Natural killer cell treated with Interleukin-12 subunit alpha and Interleukin-12 subunit beta and Interleukin-15 and Interleukin-18, amount 100 ng/mL, for 72 hours (primary cell): Measurements from ENCODE around the gene MARCHF11. TPM values are rescaled to one million over a fixed set of nuclear protein-coding genes. Genes with fewer than 3 reads are reported as not detected.

Experiments used
- ATAC-seq, 2 donors: fragments of 150-1000 bp; cut with Tn5 transposase in 1 of 2; sonication (Bioruptor Pico), chemical (Tn5 transposase) in 1 of 2; 2 replicates each; pipeline ENCODE4 v1.10.0; 2021
- DNase-seq: peaks from one replicate; pipeline ENCODE4 v3.0.0; 2022; ENCODE audit warnings: low spot score
- H3K27ac Mint-ChIP-seq, 2 donors: 1 replicate in 1 of 2; 2 replicates in 1 of 2; pipeline ENCODE4 v1.8.0; 2022; ENCODE audit warnings: mixed read lengths in 2 of 2, mild to moderate bottlenecking in 1 of 2, moderate library complexity in 1 of 2
- H3K27me3 Mint-ChIP-seq, 2 donors: 1 replicate in 1 of 2; 2 replicates in 1 of 2; pipeline ENCODE4 v1.8.0; 2022; ENCODE audit warnings: mixed read lengths in 2 of 2
- H3K36me3 Mint-ChIP-seq: one replicate; pipeline ENCODE4 v1.8.0; 2022; ENCODE audit warnings: mixed read lengths
- H3K4me1 Mint-ChIP-seq, 2 donors: 1 replicate in 1 of 2; 2 replicates in 1 of 2; pipeline ENCODE4 v1.8.0; 2022; ENCODE audit warnings: low read depth in 2 of 2, mixed read lengths in 2 of 2, mild to moderate bottlenecking in 1 of 2
- H3K4me3 Mint-ChIP-seq: one replicate; pipeline ENCODE4 v1.8.0; 2022; ENCODE audit warnings: mixed read lengths
- H3K9me3 Mint-ChIP-seq: 2 replicates; pipeline ENCODE4 v1.8.0; 2022; ENCODE audit warnings: mixed read lengths
- total RNA-seq, 2 donors: library from RNA; stranded (reverse); gene quantifications; one replicate each; pipeline ENCODE4 v1.2.3, GENCODE V29; 2022

The MARCHF11 gene
- total RNA-seq, 2 donors from 2014 or later: not detected

- H3K27ac Mint-ChIP-seq: no peak overlapping the region
- no peak overlapping the region for H3K4me3 Mint-ChIP-seq
- peaks cover 7% of the 10 kb centered on the region for H3K36me3 Mint-ChIP-seq
- no peaks in the 10 kb centered on the region for H3K27me3 Mint-ChIP-seq
- ATAC-seq (no peak), DNase-seq (no peak)
- H3K4me1 Mint-ChIP-seq: no peaks in the 10 kb centered on the region
- peaks cover 23% of the 10 kb centered on the region for H3K9me3 Mint-ChIP-seq
Measured at GRCh38 chr5:16147179-16147900, 32.3 kb downstream of the MARCHF11 start.

GRCh38 chr5:16144416-16144815 lies 35.2 kb downstream of the MARCHF11 start:
- Mint-ChIP-seq H3K36me3 (peaks cover 7% of the 10 kb centered on the region), H3K4me3 (no peak overlapping the region), H3K27me3 (no peaks in the 10 kb centered on the region), H3K4me1 (no peaks in the 10 kb centered on the region), H3K27ac (no peak overlapping the region), H3K9me3 (peaks cover 23% of the 10 kb centered on the region)
- DNase-seq (no peak), ATAC-seq (no peak)

- Mint-ChIP-seq H3K27ac (no peak overlapping the region), H3K9me3 (peaks cover 20% of the 10 kb centered on the region), H3K4me1 (no peaks in the 10 kb centered on the region), H3K36me3 (peaks cover 7% of the 10 kb centered on the region), H3K4me3 (no peak overlapping the region), H3K27me3 (no peaks in the 10 kb centered on the region)
- ATAC-seq: no peak
- no peak for DNase-seq
Measured at GRCh38 chr5:16143361-16144049, 36.1 kb downstream of the MARCHF11 start.

GRCh38 chr5:16140944-16141343 lies 38.6 kb downstream of the MARCHF11 start:
- H3K36me3 Mint-ChIP-seq: peaks cover 7% of the 10 kb centered on the region
- no peak overlapping the region for H3K27ac Mint-ChIP-seq
- H3K9me3 Mint-ChIP-seq: peaks cover 16% of the 10 kb centered on the region
- H3K4me1 Mint-ChIP-seq: no peaks in the 10 kb centered on the region
- ATAC-seq: no peak
- no peak for DNase-seq
- H3K27me3 Mint-ChIP-seq: no peaks in the 10 kb centered on the region
- H3K4me3 Mint-ChIP-seq: no peak overlapping the region

GRCh38 chr5:16140417-16140816 lies 39.2 kb downstream of the MARCHF11 start:
- Mint-ChIP-seq H3K4me3 (no peak overlapping the region), H3K27ac (no peak overlapping the region), H3K4me1 (no peaks in the 10 kb centered on the region), H3K27me3 (no peaks in the 10 kb centered on the region), H3K36me3 (peaks cover 7% of the 10 kb centered on the region), H3K9me3 (peaks cover 20% of the 10 kb centered on the region)
- no peak for ATAC-seq
- DNase-seq: no peak

GRCh38 chr5:16137177-16137576 lies 42.4 kb downstream of the MARCHF11 start:
- no peak for ATAC-seq
- Mint-ChIP-seq H3K4me1 (no peaks in the 10 kb centered on the region), H3K27ac (no peak overlapping the region), H3K9me3 (peaks cover 16% of the 10 kb centered on the region), H3K4me3 (no peak overlapping the region), H3K36me3 (no peaks in the 10 kb centered on the region), H3K27me3 (no peaks in the 10 kb centered on the region)
- DNase-seq: no peak

GRCh38 chr5:16135506-16135905 lies 44.1 kb downstream of the MARCHF11 start:
- no peaks in the 10 kb centered on the region for H3K27me3 Mint-ChIP-seq
- DNase-seq (no peak), ATAC-seq (no peak)
- no peak overlapping the region for H3K4me3 Mint-ChIP-seq
- H3K9me3 Mint-ChIP-seq: peaks cover 16% of the 10 kb centered on the region
- no peak overlapping the region for H3K27ac Mint-ChIP-seq
- no peaks in the 10 kb centered on the region for H3K4me1 Mint-ChIP-seq
- H3K36me3 Mint-ChIP-seq: no peaks in the 10 kb centered on the region

- Mint-ChIP-seq H3K27me3 (no peaks in the 10 kb centered on the region), H3K4me1 (no peaks in the 10 kb centered on the region), H3K27ac (no peak overlapping the region), H3K9me3 (peaks cover 14% of the 10 kb centered on the region), H3K4me3 (no peak overlapping the region), H3K36me3 (no peaks in the 10 kb centered on the region)
- ATAC-seq (no peak), DNase-seq (no peak)
Measured at GRCh38 chr5:16135003-16135402, 44.6 kb downstream of the MARCHF11 start.

- Mint-ChIP-seq H3K36me3 (no peaks in the 10 kb centered on the region), H3K27ac (no peak overlapping the region), H3K9me3 (peaks cover 14% of the 10 kb centered on the region), H3K4me3 (no peak overlapping the region), H3K4me1 (no peaks in the 10 kb centered on the region), H3K27me3 (no peaks in the 10 kb centered on the region)
- ATAC-seq (no peak), DNase-seq (no peak)
Measured at GRCh38 chr5:16134204-16134603, 45.4 kb downstream of the MARCHF11 start.

- ATAC-seq: no peak
- H3K36me3 Mint-ChIP-seq: no peaks in the 10 kb centered on the region
- peaks cover 12% of the 10 kb centered on the region for H3K9me3 Mint-ChIP-seq
- no peak overlapping the region for H3K4me3 Mint-ChIP-seq
- H3K4me1 Mint-ChIP-seq: no peaks in the 10 kb centered on the region
- no peaks in the 10 kb centered on the region for H3K27me3 Mint-ChIP-seq
- DNase-seq: no peak
- no peak overlapping the region for H3K27ac Mint-ChIP-seq
Measured at GRCh38 chr5:16131878-16132277, 47.7 kb downstream of the MARCHF11 start.

- Mint-ChIP-seq H3K9me3 (peaks cover 5% of the 10 kb centered on the region), H3K4me1 (no peaks in the 10 kb centered on the region), H3K4me3 (no peak overlapping the region), H3K27ac (no peak overlapping the region), H3K27me3 (no peaks in the 10 kb centered on the region), H3K36me3 (no peaks in the 10 kb centered on the region)
- DNase-seq (no peak), ATAC-seq (no peak)
Measured at GRCh38 chr5:16128944-16129343, 50.6 kb downstream of the MARCHF11 start.

GRCh38 chr5:16127865-16128544 lies 51.6 kb downstream of the MARCHF11 start:
- Mint-ChIP-seq H3K27ac (no peak overlapping the region), H3K36me3 (no peaks in the 10 kb centered on the region)
- no peak for ATAC-seq

GRCh38 chr5:16120579-16120978 lies 59.0 kb downstream of the MARCHF11 start:
- Mint-ChIP-seq H3K4me3 (no peak overlapping the region), H3K4me1 (no peaks in the 10 kb centered on the region), H3K27ac (no peak overlapping the region), H3K9me3 (peaks cover 30% of the 10 kb centered on the region), H3K36me3 (peaks cover 11% of the 10 kb centered on the region), H3K27me3 (no peaks in the 10 kb centered on the region)
- no peak for DNase-seq
- no peak for ATAC-seq

More at GRCh38 chr5:16127865-16128544, 51.6 kb downstream of the MARCHF11 start:
- H3K9me3 Mint-ChIP-seq: peaks cover 7% of the 10 kb centered on the region
- H3K4me3 Mint-ChIP-seq: no peak overlapping the region
- H3K4me1 Mint-ChIP-seq: no peaks in the 10 kb centered on the region
- no peaks in the 10 kb centered on the region for H3K27me3 Mint-ChIP-seq
- DNase-seq: no peak

GRCh38 chr5:16119790-16120189 lies 59.8 kb downstream of the MARCHF11 start:
- ATAC-seq (no peak), DNase-seq (no peak)
- Mint-ChIP-seq H3K9me3 (peaks cover 32% of the 10 kb centered on the region), H3K27me3 (no peaks in the 10 kb centered on the region), H3K4me1 (no peaks in the 10 kb centered on the region), H3K36me3 (peaks cover 11% of the 10 kb centered on the region), H3K27ac (no peak overlapping the region), H3K4me3 (no peak overlapping the region)
